Esophagus muscularis mucosa (tissue), 4 donors: ENCODE measurements around the gene SFXN3. TPM values are rescaled to one million over a fixed set of nuclear protein-coding genes. Genes with fewer than 3 reads are reported as not detected.

Experiments used
- DNase-seq: peaks from one replicate; pipeline ENCODE4 v3.0.0-alpha.2; 2017; ENCODE audit errors: extremely low spot score
- H3K27ac ChIP-seq, 4 donors: fragments of 200-600 bp; sonication (generic); replicated peaks in 1 of 4; 1 replicate in 3 of 4; 2 replicates in 1 of 4; pipeline ENCODE4 v1.5.1; 2016 to 2019; ENCODE audit warnings: mild to moderate bottlenecking in 1 of 4
- H3K27me3 ChIP-seq, 4 donors: fragments of 200-600 bp; sonication (generic); one replicate each; pipeline versions ENCODE4 v1.5.1 to v1.6.0; 2016 to 2019
- H3K36me3 ChIP-seq, 4 donors: fragments of 200-600 bp; sonication (generic); one replicate each; pipeline ENCODE4 v1.5.1; 2016 to 2019
- H3K4me1 ChIP-seq, 4 donors: fragments of 200-600 bp; sonication (generic); one replicate each; pipeline ENCODE4 v1.5.1; 2016 to 2019
- H3K4me3 ChIP-seq, 4 donors: fragments of 200-600 bp; sonication (generic); 1 replicate in 2 of 4; 2 replicates in 2 of 4; pipeline ENCODE4 v1.5.1; 2016 to 2019; ENCODE audit warnings: mild to moderate bottlenecking in 4 of 4, moderate library complexity in 1 of 4
- H3K9me3 ChIP-seq, 4 donors: fragments of 200-600 bp; sonication (generic); 1 replicate in 3 of 4; 2 replicates in 1 of 4; pipeline ENCODE4 v1.5.1; 2016 to 2019
- CTCF ChIP-seq, 3 experiments: fragments of 200-600 bp in 2 of 3; fragments of 450-650 bp in 1 of 3; sonication (generic) in 2 of 3; IDR thresholded peaks; one replicate each; pipeline ENCODE4 v1.5.1; 2017 to 2019; ENCODE audit warnings: antibody characterized with exemption in 3 of 3, mild to moderate bottlenecking in 2 of 3, moderate library complexity in 1 of 3
- EP300 ChIP-seq: sonication (generic); formaldehyde crosslinking; IDR thresholded peaks from one replicate; pipeline ENCODE4 v1.6.1; 2017; ENCODE audit warnings: antibody characterized with exemption
- POLR2A ChIP-seq: fragments of 450-650 bp; IDR thresholded peaks from one replicate; pipeline ENCODE4 v1.6.1; 2017; ENCODE audit warnings: antibody characterized with exemption, moderate library complexity, mild to moderate bottlenecking, low read depth
- POLR2AphosphoS5 ChIP-seq, 2 donors: sonication (generic); formaldehyde crosslinking; IDR thresholded peaks; one replicate each; pipeline ENCODE4 v1.6.1; 2017; ENCODE audit warnings: antibody characterized with exemption in 2 of 2
- WGBS: methylation state at CpG from one replicate; pipeline ENCODE4 v1.1.5; 2018; 5-methylcytosine and 5-hydroxymethylcytosine counted together
- intact Hi-C: fragments of 100-400 bp; cut with DNase I; formaldehyde crosslinking; loops from one replicate; pipeline ENCODE4 v1.15.1; 2023
- total RNA-seq, 4 donors: library from RNA; depleted of rRNA; stranded (reverse); fragments of >200 nt; gene quantifications; one replicate each; pipeline versions ENCODE4 v1.1.0 to v1.2.1, GENCODE V29; 2016

Gene SFXN3
- total RNA-seq, 4 donors from 2014 or later = 40.9 to 95.5 (median 76.1) TPM

- Histone ChIP-seq H3K9me3 (no peaks in the 10 kb centered on the region), H3K27ac (no peak overlapping the region), H3K4me3 (no peak overlapping the region), H3K36me3 (no peaks in the 10 kb centered on the region), H3K4me1 (peaks cover 32 to 44% (median 42%) of the 10 kb centered on the region in 4 donors), H3K27me3 (peaks cover 0 to 46% (median 3%) of the 10 kb centered on the region in 4 donors)
- TF ChIP-seq CTCF (IDR thresholded peaks at IDR 0.05) = no peak
- TF ChIP-seq POLR2AphosphoS5 (IDR thresholded peaks at IDR 0.05) = no peak
- TF ChIP-seq POLR2A = no peak
- TF ChIP-seq EP300 = no peak
- intact Hi-C loops = loop anchor here (10.0 kb wide), 1 partner anchor 51 kb away; the partner anchor contains the start of gene SEMA4G
- no peak for DNase-seq
- 69% methylated on average over 5 of the region's 8 CpGs for WGBS
Observed at GRCh38 chr10:101015582-101015973, 15.5 kb upstream of the SFXN3 start.

- no peak for DNase-seq
- H3K4me1 ChIP-seq = peaks cover 29 to 40% (median 39%) of the 10 kb centered on the region in 4 donors
- no peak for TF ChIP-seq CTCF (IDR thresholded peaks at IDR 0.05)
- no peak for TF ChIP-seq POLR2A
- no peak for TF ChIP-seq POLR2AphosphoS5 (IDR thresholded peaks at IDR 0.05)
- TF ChIP-seq EP300 = no peak
- no peaks in the 10 kb centered on the region for H3K36me3 ChIP-seq
- H3K4me3 ChIP-seq = no peak overlapping the region
- peaks cover 0 to 57% (median 3%) of the 10 kb centered on the region in 4 donors for H3K27me3 ChIP-seq
- intact Hi-C loops = loop anchor here (10.0 kb wide), 1 partner anchor 52 kb away; the partner anchor contains the start of gene SEMA4G
- 71% methylated on average over 5 of the region's 5 CpGs for WGBS
- H3K9me3 ChIP-seq = no peaks in the 10 kb centered on the region
- no peak overlapping the region for H3K27ac ChIP-seq
Observed at GRCh38 chr10:101016814-101017213, 14.2 kb upstream of the SFXN3 start.

- H3K9me3 ChIP-seq = no peaks in the 10 kb centered on the region
- H3K4me1 ChIP-seq = peaks cover 18 to 27% (median 25%) of the 10 kb centered on the region in 4 donors
- peaks cover 0 to 62% (median 3%) of the 10 kb centered on the region in 4 donors for H3K27me3 ChIP-seq
- peak overlapping the region in 1 of 4 donors; percentile 18 for H3K27ac ChIP-seq
- no peak overlapping the region for H3K4me3 ChIP-seq
- no peaks in the 10 kb centered on the region for H3K36me3 ChIP-seq
- WGBS = 62% methylated on average over 19 of the region's 20 CpGs
- TF ChIP-seq POLR2AphosphoS5 (IDR thresholded peaks at IDR 0.05) = no peak
- no peak for TF ChIP-seq EP300
- TF ChIP-seq POLR2A = no peak
- TF ChIP-seq CTCF (IDR thresholded peaks at IDR 0.05) = no peak
- intact Hi-C loops = loop anchor here (10.0 kb wide), 1 partner anchor 53 kb away; the partner anchor contains the start of gene SEMA4G
- no peak for DNase-seq
Observed at GRCh38 chr10:101018118-101018599, 12.9 kb upstream of the SFXN3 start.

GRCh38 chr10:101018600-101019439, 12.2 kb upstream of the SFXN3 start:
- Histone ChIP-seq H3K4me3 (peak overlapping the region in 1 of 4 donors; percentile 14), H3K27ac (peak overlapping the region in 1 of 4 donors; percentile 18), H3K36me3 (no peaks in the 10 kb centered on the region), H3K4me1 (peaks cover 12 to 20% (median 19%) of the 10 kb centered on the region in 4 donors), H3K27me3 (peaks cover 0 to 62% (median 3%) of the 10 kb centered on the region in 4 donors), H3K9me3 (no peaks in the 10 kb centered on the region)
- intact Hi-C loops = loop anchor here (10.0 kb wide), 1 partner anchor 54 kb away; the partner anchor contains the start of gene SEMA4G
- DNase-seq = no peak
- peak; percentile 49 to 75 (median 50) for TF ChIP-seq CTCF (IDR thresholded peaks at IDR 0.05)
- TF ChIP-seq EP300 = no peak
- no peak for TF ChIP-seq POLR2A
- no peak for TF ChIP-seq POLR2AphosphoS5 (IDR thresholded peaks at IDR 0.05)
- WGBS = 21% methylated on average over 14 of the region's 45 CpGs
